ENCODE results near the gene ETV2.

DNA sequence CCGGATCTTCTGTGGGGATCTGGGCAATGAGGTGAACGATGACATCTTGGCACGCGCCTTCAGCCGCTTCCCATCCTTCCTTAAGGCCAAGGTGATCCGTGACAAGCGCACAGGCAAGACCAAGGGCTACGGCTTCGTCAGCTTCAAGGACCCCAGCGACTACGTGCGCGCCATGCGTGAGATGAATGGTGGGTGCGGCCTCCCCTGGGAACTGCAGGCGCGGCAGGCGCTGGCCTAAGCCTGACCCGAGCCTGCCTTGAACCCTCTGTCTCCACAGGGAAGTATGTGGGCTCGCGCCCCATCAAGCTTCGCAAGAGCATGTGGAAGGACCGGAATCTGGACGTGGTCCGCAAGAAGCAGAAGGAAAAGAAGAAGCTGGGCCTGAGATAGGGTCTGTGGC, 4.4 kb upstream of the ETV2 start:
- TF ChIP-seq, protein P1, sequence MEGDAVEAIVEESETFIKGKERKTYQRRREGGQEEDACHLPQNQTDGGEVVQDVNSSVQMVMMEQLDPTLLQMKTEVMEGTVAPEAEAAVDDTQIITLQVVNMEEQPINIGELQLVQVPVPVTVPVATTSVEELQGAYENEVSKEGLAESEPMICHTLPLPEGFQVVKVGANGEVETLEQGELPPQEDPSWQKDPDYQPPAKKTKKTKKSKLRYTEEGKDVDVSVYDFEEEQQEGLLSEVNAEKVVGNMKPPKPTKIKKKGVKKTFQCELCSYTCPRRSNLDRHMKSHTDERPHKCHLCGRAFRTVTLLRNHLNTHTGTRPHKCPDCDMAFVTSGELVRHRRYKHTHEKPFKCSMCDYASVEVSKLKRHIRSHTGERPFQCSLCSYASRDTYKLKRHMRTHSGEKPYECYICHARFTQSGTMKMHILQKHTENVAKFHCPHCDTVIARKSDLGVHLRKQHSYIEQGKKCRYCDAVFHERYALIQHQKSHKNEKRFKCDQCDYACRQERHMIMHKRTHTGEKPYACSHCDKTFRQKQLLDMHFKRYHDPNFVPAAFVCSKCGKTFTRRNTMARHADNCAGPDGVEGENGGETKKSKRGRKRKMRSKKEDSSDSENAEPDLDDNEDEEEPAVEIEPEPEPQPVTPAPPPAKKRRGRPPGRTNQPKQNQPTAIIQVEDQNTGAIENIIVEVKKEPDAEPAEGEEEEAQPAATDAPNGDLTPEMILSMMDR (IDR thresholded peaks at IDR 0.05): no peak
- no peak for TF ChIP-seq POLR2A (IDR thresholded peaks at IDR 0.05)

Measured in body of pancreas (tissue), 4 donors.